ENCODE data around the gene FAM161A.

Gene FAM161A

GRCh38 chr2:61787941-61788563, 65.8 kb downstream of the FAM161A start:
- DNase-seq (ENCODE audit: low read depth, low spot score), result no peak

- DNase-seq (ENCODE audit: low read depth, low spot score), result no peak
These were observed 67.0 kb downstream of the FAM161A start for GRCh38 chr2:61786876-61787275.

GRCh38 chr2:61785583-61785982, 68.3 kb downstream of the FAM161A start:
- DNase-seq (ENCODE audit: low read depth, low spot score), result no peak

- no peak for DNase-seq (ENCODE audit: low read depth, low spot score)
These were observed 69.2 kb downstream of the FAM161A start for GRCh38 chr2:61784643-61785042.

- DNase-seq (ENCODE audit: low read depth, low spot score), result no peak
These were observed 77.8 kb downstream of the FAM161A start for GRCh38 chr2:61775956-61776570.

Measured in brain pericyte (primary cell).